Fibroblast of mammary gland (primary cell): Measurements from ENCODE around the gene ZC3H7B.
A peak's percentile ranks its signal among the peaks of the same experiment; 100 is the strongest.

Experiments
- DNase-seq: peaks from one replicate; pipeline ENCODE4 v3.0.0-alpha.2; 2010; ENCODE audit warnings: low read depth
- H3K4me3 ChIP-seq: 2 replicates; pipeline ENCODE4 v1.5.1; 2011; ENCODE audit warnings: low read depth, mild to moderate bottlenecking, low read length, moderate library complexity; ENCODE audit not compliant: control insufficient read depth
- TF ChIP-seq, protein P1 (sequence below): conservative IDR thresholded peaks from 2 replicates; pipeline ENCODE4 v1.5.1; 2011; ENCODE audit warnings: low read depth, low read length, inconsistent platforms; ENCODE audit not compliant: control insufficient read depth, insufficient read depth

ZC3H7B gene

DNA sequence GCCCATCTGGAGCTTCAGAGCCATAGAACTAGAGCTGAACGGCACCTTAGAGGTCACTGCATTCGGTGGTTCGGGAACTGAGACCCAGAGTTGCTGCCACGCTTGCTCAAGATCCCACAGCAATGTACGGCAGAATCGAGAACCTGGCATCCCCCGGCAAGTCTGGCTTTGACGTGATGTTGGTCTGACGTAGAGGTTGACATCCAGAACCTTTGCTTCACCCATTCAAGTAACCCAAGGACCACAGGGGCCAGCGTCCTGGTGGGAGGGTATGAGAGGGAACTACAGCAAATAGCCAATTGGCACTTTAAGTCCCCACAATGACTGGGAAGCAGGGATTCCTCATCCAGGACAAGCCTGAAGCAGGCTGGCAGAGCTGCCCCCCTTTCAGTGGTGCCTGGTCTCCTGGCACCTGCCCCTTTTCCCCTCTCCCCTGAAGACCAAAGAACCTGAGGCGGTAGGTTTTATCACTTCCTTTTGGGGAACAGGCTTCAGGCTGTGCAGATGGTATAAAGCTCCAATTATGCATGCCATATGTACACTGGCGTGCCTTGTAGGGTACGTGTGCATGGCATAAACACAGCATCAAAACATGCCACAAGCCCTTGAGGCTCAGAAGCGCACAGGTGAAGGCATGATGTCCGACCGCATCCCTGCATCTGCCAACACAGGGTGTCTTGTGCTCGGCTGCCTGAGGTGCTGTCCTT is 65.2 kb downstream of the ZC3H7B start:
- H3K4me3 ChIP-seq = no peak overlapping the region
- TF ChIP-seq, protein P1, sequence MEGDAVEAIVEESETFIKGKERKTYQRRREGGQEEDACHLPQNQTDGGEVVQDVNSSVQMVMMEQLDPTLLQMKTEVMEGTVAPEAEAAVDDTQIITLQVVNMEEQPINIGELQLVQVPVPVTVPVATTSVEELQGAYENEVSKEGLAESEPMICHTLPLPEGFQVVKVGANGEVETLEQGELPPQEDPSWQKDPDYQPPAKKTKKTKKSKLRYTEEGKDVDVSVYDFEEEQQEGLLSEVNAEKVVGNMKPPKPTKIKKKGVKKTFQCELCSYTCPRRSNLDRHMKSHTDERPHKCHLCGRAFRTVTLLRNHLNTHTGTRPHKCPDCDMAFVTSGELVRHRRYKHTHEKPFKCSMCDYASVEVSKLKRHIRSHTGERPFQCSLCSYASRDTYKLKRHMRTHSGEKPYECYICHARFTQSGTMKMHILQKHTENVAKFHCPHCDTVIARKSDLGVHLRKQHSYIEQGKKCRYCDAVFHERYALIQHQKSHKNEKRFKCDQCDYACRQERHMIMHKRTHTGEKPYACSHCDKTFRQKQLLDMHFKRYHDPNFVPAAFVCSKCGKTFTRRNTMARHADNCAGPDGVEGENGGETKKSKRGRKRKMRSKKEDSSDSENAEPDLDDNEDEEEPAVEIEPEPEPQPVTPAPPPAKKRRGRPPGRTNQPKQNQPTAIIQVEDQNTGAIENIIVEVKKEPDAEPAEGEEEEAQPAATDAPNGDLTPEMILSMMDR = no peak
- no peak for DNase-seq

DNA sequence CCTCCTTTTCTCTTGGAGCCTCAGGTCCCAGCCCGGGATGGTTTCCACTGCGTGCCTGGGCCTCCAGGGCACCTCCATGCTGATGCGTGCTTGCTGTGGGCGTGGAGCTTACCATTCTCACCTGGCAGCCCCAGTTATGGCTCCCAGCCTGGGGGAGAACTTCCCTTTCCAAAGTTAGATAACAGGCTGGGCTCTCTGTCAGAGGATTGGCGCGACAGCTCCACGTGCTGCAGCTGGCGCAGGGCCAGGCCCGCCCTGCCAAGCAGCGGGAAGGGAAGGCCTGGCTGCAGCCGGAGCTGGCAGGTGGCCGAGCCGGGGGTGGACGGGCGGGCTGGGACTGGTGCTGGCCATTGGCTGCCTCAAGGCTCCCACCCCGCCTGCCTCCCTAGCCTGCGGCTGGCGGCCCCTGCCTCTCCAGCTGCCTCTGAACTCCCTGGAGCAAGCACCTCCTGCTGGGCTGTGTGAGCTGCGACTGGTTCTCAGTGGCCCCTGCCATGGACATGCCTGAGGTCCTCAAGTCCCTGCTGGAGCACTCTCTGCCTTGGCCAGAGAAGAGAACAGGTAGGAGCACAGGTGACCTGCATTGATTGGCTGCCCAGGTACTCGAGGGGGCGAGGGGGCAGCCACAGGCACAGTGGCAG is 65.8 kb downstream of the ZC3H7B start:
- peak overlapping the region; percentile 9 for H3K4me3 ChIP-seq
- peak; percentile 95 for DNase-seq
- TF ChIP-seq, protein P1 = peak; percentile 33

DNA sequence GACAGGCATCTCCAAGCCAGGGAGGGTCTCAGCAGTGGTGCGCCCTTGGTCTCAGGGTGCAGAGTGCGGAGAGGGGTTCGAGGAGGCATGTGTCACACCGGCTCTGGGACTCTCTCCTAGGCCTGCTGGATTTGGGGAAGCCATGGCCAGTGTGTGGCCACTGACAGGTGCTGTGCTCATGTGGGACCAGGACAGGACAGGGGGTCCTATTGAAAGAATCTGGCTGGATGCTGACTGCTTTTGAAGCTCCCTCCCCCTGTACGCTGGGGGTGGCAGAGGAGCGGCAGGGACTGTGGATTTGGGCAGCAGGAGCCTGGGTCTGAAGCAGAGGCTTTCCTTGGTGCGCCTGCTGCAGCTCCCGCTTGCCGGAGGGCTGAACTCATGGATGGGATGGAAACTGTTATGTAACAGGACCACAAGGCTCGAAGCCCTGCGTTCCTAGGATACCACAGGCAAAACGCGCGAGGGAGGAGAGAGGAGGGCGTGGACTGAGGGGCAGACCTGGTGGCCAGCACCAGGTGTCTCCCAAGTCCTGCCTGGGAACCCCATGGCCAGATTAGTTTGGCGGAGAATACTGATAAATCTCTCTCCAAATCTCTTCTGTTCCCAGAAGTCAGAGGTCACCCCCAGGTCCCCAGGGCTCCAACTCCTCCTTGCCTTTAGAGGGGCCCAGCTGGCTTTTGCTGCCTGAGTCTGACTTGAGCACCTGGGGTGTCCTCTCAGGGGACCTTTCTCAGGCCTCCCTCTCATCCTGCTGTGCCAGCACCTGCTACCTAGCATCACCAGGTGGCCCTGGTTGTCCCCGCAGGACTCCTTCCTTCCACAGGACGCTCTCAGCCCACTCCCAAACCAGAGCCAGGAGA is 66.6 kb downstream of the ZC3H7B start:
- TF ChIP-seq, protein P1 = no peak
- DNase-seq = peak; percentile 12

DNA sequence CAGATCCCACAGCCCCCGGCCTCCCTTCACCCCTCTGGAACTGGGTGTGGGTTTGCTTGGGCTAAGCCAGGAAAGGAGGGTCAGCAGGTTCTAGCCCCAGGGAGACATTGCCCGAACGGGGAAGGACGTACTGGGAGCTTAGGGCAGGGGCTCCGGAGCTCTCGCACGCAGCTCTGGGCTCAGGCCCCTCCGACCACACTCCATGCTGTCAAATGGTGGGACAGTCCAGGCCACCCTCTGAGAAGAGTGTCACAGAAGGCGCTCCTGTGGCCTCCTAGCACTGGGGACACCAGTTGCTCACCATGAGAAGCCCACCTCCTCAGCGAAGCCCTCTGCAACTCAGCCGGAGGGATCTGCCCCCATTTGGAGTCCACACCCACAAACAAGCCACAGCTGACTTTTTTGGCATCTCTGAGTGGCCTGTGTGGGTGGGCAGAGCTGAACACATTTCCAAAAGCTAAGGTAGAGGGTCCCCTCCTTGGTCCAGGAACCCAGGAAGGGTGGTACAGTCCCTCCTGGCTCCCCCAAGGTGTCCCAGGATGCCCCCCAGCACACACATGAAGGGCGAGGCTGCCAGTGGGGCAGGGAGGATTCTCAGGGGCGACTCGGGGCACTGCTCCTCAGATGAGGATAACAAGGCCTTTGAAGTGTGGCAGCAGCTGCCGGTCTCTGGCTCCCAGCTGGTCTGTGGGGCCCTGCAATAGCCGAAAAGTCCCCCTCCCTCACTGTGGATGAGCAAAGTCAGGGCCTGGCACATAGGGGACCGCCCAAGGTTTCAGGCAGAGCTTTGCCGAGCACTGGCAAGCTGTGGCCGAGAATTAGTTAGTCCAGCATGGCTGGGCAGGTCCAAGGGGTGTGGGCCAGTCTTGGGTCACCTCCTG is 67.5 kb downstream of the ZC3H7B start:
- TF ChIP-seq, protein P1 = no peak
- DNase-seq = no peak
- H3K4me3 ChIP-seq = no peak overlapping the region

More for the DNA sequence above, 66.6 kb downstream of the ZC3H7B start:
- peak overlapping the region; percentile 9 for H3K4me3 ChIP-seq

DNA sequence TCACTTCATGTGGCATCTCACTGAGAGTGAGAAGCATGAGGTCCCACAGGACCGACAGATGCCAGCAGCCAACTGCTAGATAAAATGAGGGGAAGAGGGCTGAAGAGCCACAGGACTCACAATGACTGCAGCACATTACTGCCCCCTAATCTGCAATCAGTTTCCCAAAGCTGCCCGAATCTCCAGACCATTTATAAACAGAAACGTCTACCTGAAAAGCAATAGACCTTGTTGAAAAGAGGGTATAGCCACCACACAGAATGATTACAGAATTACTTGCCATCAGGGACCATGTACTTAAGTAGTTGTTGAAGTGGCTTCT is 68.1 kb downstream of the ZC3H7B start:
- DNase-seq = no peak
- TF ChIP-seq, protein P1 = no peak
- H3K4me3 ChIP-seq = no peak overlapping the region

DNA sequence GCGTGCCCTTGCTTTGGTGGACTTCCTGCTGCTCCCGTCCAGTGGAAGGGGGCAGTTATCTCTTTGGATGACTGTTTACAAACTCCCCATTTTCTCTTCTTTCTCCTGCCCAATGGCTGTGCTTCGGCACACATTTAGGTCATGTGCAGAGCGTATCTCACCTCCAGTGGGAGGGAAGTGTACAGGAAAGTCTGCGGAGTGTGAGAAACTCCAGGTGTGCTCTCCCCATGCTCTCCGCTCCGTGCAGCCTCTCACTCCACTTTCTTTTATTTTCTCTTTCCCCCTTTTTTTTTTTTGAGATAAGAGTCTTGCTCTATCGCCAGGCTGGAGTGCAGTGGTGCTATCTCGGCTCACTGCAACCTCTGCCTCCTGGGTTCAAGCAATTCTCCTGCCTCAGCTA is 68.5 kb downstream of the ZC3H7B start:
- no peak overlapping the region for H3K4me3 ChIP-seq
- TF ChIP-seq, protein P1 = no peak
- no peak for DNase-seq
